Activated CD4-positive, CD25-positive, alpha-beta regulatory T cell (primary cell): ENCODE measurements around the gene ERC1.

Experiments
- DNase-seq, 4 experiments: peaks; one replicate each; lab custom pipeline; 2025; lab: John Stamatoyannopoulos, UW

The ERC1 gene

GRCh38 chr12:1488908-1489381 lies 497.9 kb downstream of the ERC1 start:
- no peak for DNase-seq

- DNase-seq, result no peak
Observed at GRCh38 chr12:1491983-1492697, 501.1 kb downstream of the ERC1 start.

- DNase-seq, result no peak
Observed at GRCh38 chr12:1493781-1494565, 502.9 kb downstream of the ERC1 start.

GRCh38 chr12:1494856-1495255 lies 503.8 kb downstream of the ERC1 start:
- DNase-seq, result no peak

- no peak for DNase-seq
Observed at GRCh38 chr12:1496162-1496900, 505.3 kb downstream of the ERC1 start.

GRCh38 chr12:1497161-1497560 lies 506.1 kb downstream of the ERC1 start:
- DNase-seq, result no peak

GRCh38 chr12:1498199-1498740 lies 507.2 kb downstream of the ERC1 start:
- no peak for DNase-seq

- DNase-seq, result no peak
Observed at GRCh38 chr12:1499351-1499750, 508.3 kb downstream of the ERC1 start.

GRCh38 chr12:1500095-1500801 lies 509.2 kb downstream of the ERC1 start:
- no peak for DNase-seq

- no peak for DNase-seq
Observed at GRCh38 chr12:1501001-1501400, 510.0 kb downstream of the ERC1 start.

- DNase-seq, result no peak
Observed at GRCh38 chr12:1501695-1502378, 510.8 kb downstream of the ERC1 start.

- no peak for DNase-seq
Observed at GRCh38 chr12:1502379-1502720, 511.3 kb downstream of the ERC1 start.

GRCh38 chr12:1502831-1503230 lies 511.8 kb downstream of the ERC1 start:
- DNase-seq, result no peak

- no peak for DNase-seq
Observed at GRCh38 chr12:1503281-1503711, 512.3 kb downstream of the ERC1 start.

- no peak for DNase-seq
Observed at GRCh38 chr12:1504304-1504894, 513.4 kb downstream of the ERC1 start.

GRCh38 chr12:1504895-1505311 lies 513.9 kb downstream of the ERC1 start:
- no peak for DNase-seq

- DNase-seq, result no peak
Observed at GRCh38 chr12:1505576-1505975, 514.6 kb downstream of the ERC1 start.

GRCh38 chr12:1507308-1507707 lies 516.3 kb downstream of the ERC1 start:
- no peak for DNase-seq

GRCh38 chr12:1509413-1510052 lies 518.5 kb downstream of the ERC1 start:
- DNase-seq, result no peak
